Ramos (cell line): ENCODE measurements around the gene OR13C4.
"Not testable (repeated sequence)": the region's sequence is repeated elsewhere in the genome, so short reads cannot be mapped to it uniquely, and the experiment has no call there.

ENCODE experiments used
- in situ Hi-C: fragments of 300-500 bp; cut with MboI; formaldehyde crosslinking; loops from one replicate; pipeline ENCODE4 v1.14.3; 2022; ENCODE audit warnings: low sequenced_read_pairs; ENCODE audit not compliant: unreplicated experiment

The OR13C4 gene

GRCh38 chr9:104527109-104527508, at the start of gene OR13C4:
Gene OR13C4 (minus strand): TSS chr9:104527209. CDS start chr9:104527209, 0 bp downstream.
- in situ Hi-C loops: no loop called here

GRCh38 chr9:104575456-104575855, 48.4 kb upstream of the OR13C4 start:
- in situ Hi-C loops: no loop called here

- in situ Hi-C loops: no loop called here
Measured at GRCh38 chr9:104572612-104573011, 45.6 kb upstream of the OR13C4 start.

DNA sequence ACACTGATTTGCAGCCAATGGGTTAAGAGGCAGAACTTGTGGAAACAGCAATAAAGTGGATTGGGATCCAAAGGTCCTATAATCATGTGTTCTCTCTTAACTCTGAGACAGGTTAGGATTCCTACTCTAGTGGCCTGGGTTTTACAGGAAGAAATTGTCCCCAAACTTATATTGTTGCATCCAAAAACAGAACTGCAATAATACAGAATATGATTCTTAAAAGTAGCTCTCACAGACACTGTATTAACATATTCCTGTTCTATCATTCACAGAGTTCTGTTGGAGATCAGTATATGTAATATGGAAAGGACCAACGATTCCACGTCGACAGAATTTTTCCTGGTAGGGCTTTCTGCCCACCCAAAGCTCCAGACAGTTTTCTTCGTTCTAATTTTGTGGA, 41.9 kb upstream of the OR13C4 start, which contains the start of gene OR13C8:
OR13C8 (plus strand) TSS at position 301 of the 400 bp plus-strand sequence; CDS start at position 301, 0 bp downstream.
- in situ Hi-C loops: no loop called here

DNA sequence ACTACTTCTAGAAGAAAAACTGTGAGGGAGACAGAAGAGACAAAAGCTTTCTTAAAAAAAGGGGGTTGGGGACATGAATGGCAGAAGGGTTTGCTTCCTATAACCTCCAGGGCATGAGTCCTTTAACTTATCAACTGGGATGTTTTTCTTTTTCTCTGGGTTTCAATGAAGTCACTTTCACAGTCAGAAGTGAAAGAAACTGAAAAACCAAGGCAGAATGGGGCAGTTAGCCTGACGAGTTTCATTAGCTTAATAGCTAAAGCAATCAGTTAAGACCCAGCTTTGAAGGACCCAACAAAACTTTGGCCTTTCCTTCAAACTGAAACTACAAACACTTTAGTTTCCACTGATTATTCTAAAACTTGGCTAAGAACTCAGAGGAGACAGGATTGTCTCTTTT, 37.3 kb upstream of the OR13C4 start:
- in situ Hi-C loops: no loop called here

DNA sequence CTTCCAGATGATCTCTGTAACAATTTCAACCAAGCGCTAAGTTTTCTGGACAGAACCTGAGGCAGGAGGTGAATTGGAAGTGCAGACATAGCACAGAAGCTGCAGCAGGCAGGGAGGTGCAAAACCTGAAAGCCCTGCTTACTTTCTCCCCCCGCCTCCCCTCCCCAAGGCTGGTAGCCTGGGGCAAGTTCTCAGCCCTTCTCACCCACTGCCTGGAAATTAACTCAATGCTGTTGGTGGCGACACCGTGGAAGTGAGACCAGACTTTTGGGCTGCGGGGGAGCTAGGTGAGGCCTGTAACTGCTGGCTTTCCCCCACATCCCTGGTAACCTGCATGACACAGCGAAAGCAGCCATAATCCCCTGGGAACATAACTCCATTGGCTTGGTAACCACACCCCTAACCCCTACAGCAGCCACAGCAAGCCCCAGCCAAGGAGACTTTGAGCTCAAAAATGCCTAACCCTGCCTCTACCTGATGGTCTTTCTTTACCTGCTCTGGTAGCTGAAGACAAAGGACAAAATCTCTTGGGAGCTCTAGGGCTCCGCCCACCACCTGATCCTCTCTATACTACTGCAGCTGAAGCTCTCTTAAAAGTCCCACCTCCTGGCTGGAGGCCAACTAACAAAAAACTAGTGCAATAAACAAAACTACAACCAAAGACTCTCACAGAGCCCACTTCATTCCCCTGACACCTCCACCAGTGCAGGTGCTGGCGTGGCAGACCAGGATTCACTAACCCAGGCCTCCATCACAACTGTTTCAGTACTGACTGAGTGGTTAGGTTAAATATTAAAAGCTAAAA, 30.0 kb upstream of the OR13C4 start:
- in situ Hi-C loops: no loop called here

DNA sequence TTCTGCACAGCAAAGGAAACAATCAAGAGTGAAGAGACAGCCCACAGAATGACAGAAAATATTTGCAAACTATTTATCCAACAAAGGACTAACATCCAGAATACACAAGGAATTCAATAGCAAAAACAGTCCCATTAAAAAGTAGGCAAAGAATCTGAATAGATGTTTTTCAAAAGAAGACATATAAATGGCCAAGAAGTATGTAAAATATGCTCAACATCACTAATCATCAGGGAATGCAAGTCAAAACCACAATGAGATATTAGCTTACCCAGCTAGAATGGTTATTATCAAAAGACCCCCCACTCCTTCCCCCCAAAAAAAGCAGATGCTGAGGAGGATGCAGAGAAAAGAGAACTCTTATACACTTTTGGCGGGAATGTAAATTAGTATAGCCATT, 28.5 kb upstream of the OR13C4 start:
- in situ Hi-C loops: no loop called here

- in situ Hi-C loops: no loop called here
Measured at GRCh38 chr9:104553261-104553660, 26.3 kb upstream of the OR13C4 start.

- in situ Hi-C loops: no loop called here
Measured at GRCh38 chr9:104544644-104545043, 17.6 kb upstream of the OR13C4 start.

- in situ Hi-C loops: no loop called here
Measured at GRCh38 chr9:104539275-104539674, 12.3 kb upstream of the OR13C4 start.

DNA sequence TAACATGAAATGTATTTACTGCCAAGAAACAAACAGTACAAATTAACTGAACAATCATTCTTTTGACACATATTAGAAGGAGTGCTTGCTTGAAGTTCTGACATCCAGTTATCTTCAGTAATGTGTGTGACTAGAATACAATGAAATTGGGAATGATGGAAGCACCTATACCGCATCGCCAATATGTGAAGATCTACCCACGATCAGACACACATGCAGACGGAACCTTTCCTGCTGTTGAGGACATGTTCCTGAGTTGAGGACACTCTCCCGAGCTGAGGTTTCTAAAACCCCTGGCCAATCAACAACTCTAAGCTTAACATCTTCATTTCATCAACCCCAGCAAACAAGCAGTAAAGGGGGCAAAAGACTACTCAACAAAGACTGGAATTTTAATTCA, 9.7 kb upstream of the OR13C4 start, which contains the start of gene OR13C3:
OR13C3 (minus strand) TSS at position 101 of the 400 bp plus-strand sequence. CDS start 133 bp downstream, outside the sequence.
- in situ Hi-C loops: no loop called here

- in situ Hi-C loops: not testable (repeated sequence)
Measured at GRCh38 chr9:104520241-104520640, 6.8 kb downstream of the OR13C4 start.

GRCh38 chr9:104514901-104515300, 12.1 kb downstream of the OR13C4 start:
- in situ Hi-C loops: no loop called here

DNA sequence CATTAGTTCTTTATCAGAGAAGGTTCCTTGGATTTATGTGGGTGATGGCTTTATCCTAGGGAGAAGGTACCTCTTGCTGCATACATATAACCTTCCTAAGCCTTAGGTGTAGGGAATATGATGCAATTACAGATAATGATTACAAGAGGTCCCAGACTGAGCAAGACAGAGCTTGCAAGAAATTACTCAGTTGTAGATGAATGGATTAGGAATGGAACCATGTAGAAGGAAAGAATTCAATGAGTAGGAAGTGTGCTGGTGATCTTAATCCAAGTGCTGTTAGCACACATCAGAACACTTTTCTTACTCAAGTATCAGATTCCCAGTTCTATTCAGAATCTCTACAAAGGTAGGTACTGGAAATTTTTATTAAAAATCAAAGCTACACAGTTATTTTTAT, 20.4 kb downstream of the OR13C4 start:
- in situ Hi-C loops: no loop called here

DNA sequence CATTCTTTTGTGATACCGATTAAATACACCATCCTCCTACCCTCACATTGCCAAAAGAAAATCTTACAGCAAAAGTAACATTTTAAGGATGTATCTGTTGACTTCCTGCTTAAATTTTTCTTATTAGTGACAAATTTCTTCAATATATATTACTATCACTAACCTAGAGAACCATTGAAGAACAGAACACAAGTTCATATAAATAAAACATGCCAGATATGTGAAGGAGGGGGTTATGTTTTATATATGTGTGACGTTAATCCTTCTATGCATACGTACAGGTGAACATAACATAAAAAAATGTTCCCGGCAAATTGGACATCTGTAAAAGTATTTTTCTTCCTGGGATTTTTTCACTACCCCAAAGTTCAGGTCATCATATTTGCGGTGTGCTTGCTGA, 23.0 kb downstream of the OR13C4 start, which contains the start of gene OR13F1:
OR13F1 (plus strand) TSS at position 301 of the 400 bp plus-strand sequence; CDS start at position 301, 0 bp downstream.
- in situ Hi-C loops: no loop called here

DNA sequence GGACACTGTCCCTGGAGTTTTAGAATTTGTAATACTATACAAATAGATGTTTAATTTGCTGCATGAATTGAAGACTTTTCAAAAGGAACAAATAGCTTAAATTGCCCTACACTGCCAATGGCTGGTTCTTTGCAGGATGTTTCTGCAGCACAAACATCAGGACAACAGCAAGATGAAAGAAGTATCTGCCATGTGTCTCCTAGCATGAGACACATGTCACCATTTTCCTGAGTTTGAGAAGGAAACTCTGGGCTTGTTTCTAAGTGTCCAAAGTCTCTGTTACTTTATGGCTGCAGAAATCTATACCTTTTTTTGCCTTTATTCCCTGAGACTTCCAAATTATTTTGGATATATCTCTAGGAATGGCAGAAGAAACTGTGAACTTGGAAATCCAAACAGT, 23.6 kb downstream of the OR13C4 start:
- in situ Hi-C loops: no loop called here

DNA sequence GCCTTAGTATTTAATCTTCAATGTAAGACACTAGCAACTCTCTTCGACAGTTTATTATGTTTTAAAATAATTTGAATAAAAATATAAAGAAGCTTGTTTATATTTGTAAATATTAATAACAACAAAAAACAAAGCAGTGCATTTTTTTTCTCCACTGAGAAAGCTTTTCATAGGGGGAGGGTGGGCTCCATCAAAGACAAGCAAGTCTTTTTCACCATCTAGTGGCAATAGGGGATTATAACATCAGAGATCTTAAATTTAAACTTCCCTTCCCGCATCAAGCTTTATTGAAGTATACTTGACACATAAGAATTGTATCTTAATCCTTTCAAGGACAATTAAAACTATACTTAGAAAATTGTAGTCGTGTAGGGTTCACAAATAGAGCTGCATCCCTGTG, 32.2 kb downstream of the OR13C4 start:
- in situ Hi-C loops: no loop called here

GRCh38 chr9:104485014-104485413, 42.0 kb downstream of the OR13C4 start:
- in situ Hi-C loops: no loop called here

DNA sequence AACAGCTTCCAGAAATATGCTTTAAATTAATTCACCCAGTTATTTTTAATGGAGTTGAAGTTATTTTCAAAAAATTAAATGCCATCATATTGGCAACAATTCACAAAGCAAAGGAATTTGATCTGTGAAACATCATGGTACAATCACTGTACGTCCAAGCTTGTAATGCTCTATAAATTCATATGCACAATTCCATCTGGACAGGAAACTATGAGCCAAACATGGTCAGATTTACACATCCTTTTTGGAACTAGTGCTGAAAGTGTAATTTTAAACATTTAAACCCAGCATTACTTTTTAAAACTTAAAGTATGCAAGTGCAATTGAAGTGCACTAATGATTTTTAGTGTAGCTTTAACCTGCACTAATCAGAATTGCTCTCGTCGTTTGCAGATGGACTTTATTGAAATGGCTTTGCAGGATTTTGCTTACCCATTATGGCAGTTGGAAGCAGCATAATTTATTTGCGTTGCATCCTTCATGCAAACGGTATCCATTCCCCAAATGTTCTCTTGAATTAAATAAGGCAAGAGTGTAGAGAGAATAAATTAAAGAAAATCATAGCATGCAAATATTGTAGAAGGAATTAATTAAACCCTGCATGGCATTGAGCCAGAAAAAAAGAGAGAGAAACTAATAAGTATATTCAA, 44.0 kb downstream of the OR13C4 start:
- in situ Hi-C loops: no loop called here
